T-helper 2 cell (primary cell): Measurements from ENCODE around the gene SPATA22.
"Not testable (repeated sequence)": the region's sequence is repeated elsewhere in the genome, so short reads cannot be mapped to it uniquely, and the experiment has no call there.

ENCODE experiments used
- DNase-seq, 5 experiments: peaks; one replicate each; pipeline versions ENCODE4 v3.0.0 to v3.0.0-alpha.2; 2012 to 2022

Gene SPATA22

DNA sequence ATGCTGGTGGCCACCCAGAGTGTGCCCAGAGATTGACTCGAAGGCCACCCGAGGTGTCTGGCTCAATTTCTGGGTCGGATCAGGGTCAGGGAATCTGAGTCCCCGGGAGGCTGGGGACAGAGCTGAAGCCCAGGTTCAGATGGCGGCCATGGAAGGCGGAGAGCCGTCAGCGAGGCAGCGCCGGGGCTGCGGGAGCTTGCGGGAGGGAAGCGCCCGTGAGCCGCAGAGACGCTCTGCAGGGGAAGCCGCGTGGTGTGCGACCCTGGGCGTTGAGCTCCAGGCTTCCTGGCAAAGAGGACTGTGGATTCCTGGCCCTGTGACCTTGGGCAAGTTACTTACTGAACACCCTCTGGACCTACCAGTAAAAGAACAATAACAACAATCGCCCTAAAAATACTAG, 518 bp upstream of the SPATA22 start:
- DNase-seq = no peak

DNA sequence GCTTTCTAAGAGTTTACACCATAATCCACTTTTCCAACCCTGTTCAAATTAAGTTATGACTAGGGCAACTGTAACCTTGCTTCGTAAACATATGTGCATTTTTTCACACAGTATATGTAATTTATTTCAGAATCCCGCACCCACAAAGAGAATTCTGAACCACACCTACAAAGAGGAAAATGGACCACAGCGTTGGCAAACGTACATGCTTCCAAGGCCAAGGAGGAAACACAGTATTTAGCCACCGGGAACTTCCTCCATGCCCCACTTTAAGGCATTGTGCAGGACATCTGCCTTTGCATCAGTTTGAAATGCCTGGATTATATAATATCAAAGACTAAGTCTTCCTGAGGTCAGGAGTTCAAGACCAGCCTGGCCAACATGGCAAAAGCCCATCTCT, 2.1 kb downstream of the SPATA22 start:
- no peak for DNase-seq

DNA sequence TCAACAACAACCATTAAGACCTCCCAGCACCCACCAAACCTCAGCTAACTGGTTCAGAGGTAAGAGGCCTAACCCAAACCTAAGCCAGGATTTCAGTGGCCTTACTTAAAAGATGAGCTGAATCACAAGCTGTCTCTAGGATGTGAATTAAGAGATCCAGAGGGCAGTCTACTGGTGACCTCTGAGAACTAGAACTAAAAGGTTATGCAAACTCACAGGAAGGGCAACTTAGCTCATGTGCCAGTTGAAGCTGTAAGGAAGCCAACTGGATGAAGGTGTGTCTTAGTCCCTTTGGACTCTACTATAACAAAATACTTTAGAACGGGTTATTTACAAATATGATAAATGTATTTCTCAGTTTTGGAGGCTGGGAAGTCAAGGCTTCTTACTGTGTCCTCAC, 5.3 kb downstream of the SPATA22 start:
- not testable (repeated sequence) for DNase-seq

GRCh38 chr17:3448059-3448665, 23.5 kb downstream of the SPATA22 start:
- DNase-seq = no peak

GRCh38 chr17:3447625-3448024, 24.0 kb downstream of the SPATA22 start:
- peak in 1 of 5 experiments; percentile 3 for DNase-seq

DNA sequence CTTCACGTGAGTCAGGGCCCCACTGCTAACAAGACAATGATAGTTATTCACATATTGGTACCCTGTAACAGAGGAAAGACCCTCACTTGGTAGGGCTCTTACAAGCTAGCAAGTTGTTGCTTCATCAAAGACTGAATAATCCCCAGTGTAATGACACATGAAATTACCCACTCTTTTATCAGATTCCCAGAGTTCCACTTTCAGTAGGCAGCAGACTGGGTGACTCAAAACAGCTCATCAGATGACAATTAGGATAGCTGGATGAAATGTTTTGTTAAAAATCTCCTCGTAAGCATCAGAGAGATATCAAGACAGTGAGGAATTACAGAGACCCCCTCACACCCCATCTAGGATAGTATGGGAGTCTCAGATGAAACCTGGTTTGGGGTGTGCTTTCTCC, 31.2 kb downstream of the SPATA22 start:
- DNase-seq = no peak

DNA sequence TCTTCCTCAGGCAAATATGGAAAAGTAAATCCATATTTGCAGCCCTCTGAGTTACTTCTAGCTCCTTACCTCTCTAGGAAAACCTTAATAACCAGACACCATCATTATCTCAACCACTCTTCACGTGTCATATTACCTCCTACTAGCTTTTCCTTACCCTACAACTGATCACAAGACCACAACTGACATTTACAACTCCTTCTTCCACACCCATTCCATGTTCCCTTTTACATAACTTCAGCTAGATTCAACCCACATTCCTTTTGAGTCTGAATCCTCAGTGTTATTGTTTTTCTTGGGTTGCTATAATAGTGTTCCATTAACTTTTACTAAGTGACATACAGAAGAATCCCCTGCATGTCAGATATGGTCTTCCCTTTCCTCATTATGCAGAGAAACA, 33.3 kb downstream of the SPATA22 start:
- no peak for DNase-seq

- DNase-seq = no peak
Observed at GRCh38 chr17:3433741-3434140, 37.9 kb downstream of the SPATA22 start, which contains the start of gene OR1E2. Gene OR1E2 (minus strand): TSS chr17:3433841. CDS start chr17:3433841, 0 bp downstream.

- peak in 2 of 5 experiments; percentile 3 to 13 for DNase-seq
Observed at GRCh38 chr17:3433215-3433614, 38.4 kb downstream of the SPATA22 start.

DNA sequence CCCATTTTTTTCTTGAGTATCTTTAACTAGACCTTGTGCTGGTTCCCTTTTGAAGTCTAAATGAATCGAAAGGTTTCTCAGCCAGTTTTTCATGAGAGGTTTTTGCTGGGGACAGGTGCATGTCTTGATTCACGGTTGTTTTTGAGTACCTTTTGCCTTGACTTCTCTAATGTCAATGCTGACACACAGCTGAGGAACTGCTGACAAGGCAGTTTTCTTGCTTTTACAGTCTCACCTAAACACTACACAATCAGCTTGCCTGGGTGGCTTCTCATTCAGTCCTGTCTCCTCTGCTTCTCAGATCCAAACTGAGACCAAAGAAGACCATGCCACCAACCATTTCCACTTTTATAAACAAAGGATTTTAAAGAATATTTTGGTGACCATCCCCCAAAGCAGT, 53.4 kb downstream of the SPATA22 start:
- DNase-seq = no peak

DNA sequence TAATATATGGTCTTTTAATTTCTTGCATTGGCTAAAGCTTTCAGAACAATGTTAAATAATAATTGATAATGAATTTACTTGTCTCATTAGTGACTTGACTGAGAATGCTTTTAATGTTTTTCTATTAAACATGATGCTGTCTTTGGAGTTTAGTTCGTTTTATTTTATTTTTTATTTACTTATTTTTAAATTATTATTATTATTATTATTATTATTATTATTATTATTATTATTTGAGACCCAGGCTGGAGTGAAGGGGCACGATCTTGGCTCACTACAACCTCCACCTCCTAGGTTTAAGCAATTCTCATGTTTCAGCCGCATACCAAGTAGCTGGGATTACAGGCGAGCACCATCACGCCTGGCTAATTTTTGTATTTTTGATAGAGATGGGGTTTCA, 56.0 kb downstream of the SPATA22 start:
- DNase-seq = no peak

DNA sequence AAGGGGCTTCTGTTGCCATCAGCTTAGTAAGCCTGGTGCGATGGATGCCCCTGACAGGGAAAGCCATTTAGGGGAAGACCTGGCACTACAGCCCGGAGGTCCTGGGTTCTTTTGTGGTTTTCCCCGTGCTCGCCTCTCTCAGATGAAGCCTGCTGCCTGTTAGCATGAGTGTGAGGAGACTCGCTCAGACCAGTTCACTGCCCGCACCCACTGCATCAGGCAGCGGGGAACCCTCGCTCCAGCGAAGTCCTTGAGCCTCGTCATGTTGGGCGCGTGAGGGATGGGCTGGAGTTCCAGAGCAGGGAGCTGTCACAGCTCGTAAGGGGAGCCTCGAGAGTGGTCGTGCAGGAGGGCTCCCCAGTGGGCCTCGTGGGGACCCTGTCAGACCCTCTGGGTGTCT, 59.4 kb downstream of the SPATA22 start:
- DNase-seq = not testable (repeated sequence)

DNA sequence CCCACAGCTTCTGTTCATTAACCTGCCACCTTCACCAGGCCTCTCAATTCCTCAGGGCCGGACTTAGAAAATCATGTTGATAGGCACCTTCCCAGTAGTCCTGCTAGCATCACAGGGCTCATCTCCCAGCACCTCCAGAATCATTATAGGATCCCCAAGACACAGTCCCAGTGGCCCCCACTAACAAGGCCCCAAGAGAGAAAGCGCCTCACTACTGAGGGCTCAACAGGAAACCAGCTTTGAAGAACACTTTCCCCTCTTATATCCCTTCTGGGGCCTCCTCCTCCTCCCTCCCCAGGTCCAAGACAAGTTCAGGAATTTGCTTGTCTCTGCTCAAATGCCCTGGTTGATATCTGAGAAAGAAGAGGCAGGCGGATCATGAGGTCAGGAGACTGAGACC, 60.5 kb downstream of the SPATA22 start, which contains the start of gene OR3A3:
Gene OR3A3, plus strand, starts transcription at position 301 of the 400 bp plus-strand sequence.
- DNase-seq = no peak

- DNase-seq = not testable (repeated sequence)
Observed at GRCh38 chr17:3403856-3404255, 67.8 kb downstream of the SPATA22 start.

DNA sequence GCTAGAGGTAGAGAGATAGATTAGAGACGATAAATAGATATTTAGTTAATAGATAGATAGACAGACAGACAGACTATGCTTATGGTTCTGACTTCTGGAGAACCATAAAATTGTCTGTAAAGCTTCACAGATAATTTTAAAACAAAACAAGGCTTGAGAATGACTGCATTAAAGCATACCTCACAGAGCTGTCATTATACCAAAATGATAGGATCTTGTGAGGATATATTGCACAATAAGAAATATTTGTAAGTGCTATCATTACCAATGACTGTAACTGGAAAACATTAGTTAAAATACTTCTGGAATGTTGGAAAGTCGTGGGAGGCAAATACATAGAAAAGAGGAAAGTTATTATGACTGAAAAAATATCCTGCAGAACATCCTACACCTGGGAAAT, 69.8 kb downstream of the SPATA22 start:
- no peak for DNase-seq

- no peak for DNase-seq
Observed at GRCh38 chr17:3400055-3400454, 71.6 kb downstream of the SPATA22 start.

- DNase-seq = no peak
Observed at GRCh38 chr17:3398310-3398709, 73.3 kb downstream of the SPATA22 start, which contains the start of gene OR1E1. Gene OR1E1 (minus strand): TSS chr17:3398410. CDS start chr17:3398410, 0 bp downstream.

GRCh38 chr17:3397801-3398200, 73.8 kb downstream of the SPATA22 start:
- DNase-seq = not testable (repeated sequence)
